Transverse colon (tissue), 4 donors: Measurements from ENCODE around the gene MED13. TPM values are rescaled to one million over a fixed set of nuclear protein-coding genes. Genes with fewer than 3 reads are reported as not detected.
"Not testable (repeated sequence)": the region's sequence is repeated elsewhere in the genome, so short reads cannot be mapped to it uniquely, and the experiment has no call there.

ENCODE experiments used
- DNase-seq: peaks from one replicate; pipeline ENCODE4 v3.0.0-alpha.2; 2019
- H3K27ac ChIP-seq, 4 donors: fragments of 200-600 bp; sonication (generic); 2 replicates each; pipeline ENCODE4 v1.5.1; 2016 to 2018; ENCODE audit warnings: inconsistent platforms in 4 of 4
- H3K27me3 ChIP-seq: fragments of 200-600 bp; sonication (generic); 2 replicates; pipeline ENCODE4 v1.5.1; 2017; ENCODE audit warnings: inconsistent platforms
- H3K36me3 ChIP-seq, 4 donors: fragments of 200-600 bp; sonication (generic); 2 replicates each; pipeline ENCODE4 v1.5.1; 2017 to 2019; ENCODE audit warnings: inconsistent platforms in 4 of 4
- H3K4me1 ChIP-seq, 4 donors: fragments of 200-600 bp; sonication (generic); 2 replicates each; pipeline ENCODE4 v1.5.1; 2017 to 2020; ENCODE audit warnings: inconsistent platforms in 4 of 4
- H3K4me3 ChIP-seq, 4 donors: fragments of 200-600 bp; sonication (generic); 1 replicate in 1 of 4; 2 replicates in 3 of 4; pipeline versions ENCODE4 v1.5.1 to v1.6.1; 2017 to 2019; ENCODE audit warnings: inconsistent platforms in 4 of 4
- H3K9me3 ChIP-seq, 2 donors: fragments of 200-600 bp; sonication (generic); 2 replicates each; pipeline ENCODE4 v1.5.1; 2017 to 2019; ENCODE audit warnings: inconsistent platforms in 2 of 2
- EP300 ChIP-seq: sonication (generic); formaldehyde crosslinking; IDR thresholded peaks from one replicate; pipeline ENCODE4 v1.6.1; 2017; ENCODE audit warnings: antibody characterized with exemption, low read depth
- POLR2A ChIP-seq: fragments of 450-650 bp; IDR thresholded peaks from one replicate; pipeline ENCODE4 v1.6.1; 2016; ENCODE audit warnings: antibody characterized with exemption, mild to moderate bottlenecking, moderate library complexity
- POLR2AphosphoS5 ChIP-seq, 3 donors: sonication (generic); formaldehyde crosslinking; IDR thresholded peaks; one replicate each; pipeline ENCODE4 v1.6.1; 2016; ENCODE audit warnings: antibody characterized with exemption in 3 of 3
- WGBS, 2 donors: methylation state at CpG; one replicate each; pipeline ENCODE4 v1.1.5; 2018; ENCODE audit warnings: low coverage in 1 of 2; 5-methylcytosine and 5-hydroxymethylcytosine counted together
- in situ Hi-C, 4 donors: fragments of 200-750 bp; cut with MboI; loops; one replicate each; pipeline versions ENCODE4 v1.15.0 to v1.15.1; 2017; ENCODE audit warnings: low sequenced_read_pairs in 3 of 4, low pct_ligation_motif_present in 1 of 4, low pct_unique_long_range_greater_than_20kb in 1 of 4
- intact Hi-C: fragments of 100-400 bp; cut with DNase I; formaldehyde crosslinking; loops from one replicate; pipeline ENCODE4 v1.15.1; 2023; ENCODE audit warnings: low total_unique reads
- total RNA-seq, 4 donors: library from RNA; depleted of rRNA; stranded (reverse); fragments of >200 nt; gene quantifications; one replicate each; pipeline ENCODE4 v1.1.0, GENCODE V29; 2016
- TF ChIP-seq, protein P1 (sequence below), 5 experiments: fragments of 200-600 bp in 3 of 5; fragments of 450-650 bp in 2 of 5; sonication (generic) in 3 of 5; IDR thresholded peaks; 1 replicate in 2 of 5; 2 replicates in 3 of 5; pipeline ENCODE4 v1.5.1; 2016 to 2017; ENCODE audit warnings: antibody characterized with exemption in 5 of 5, inconsistent platforms in 3 of 5, mild to moderate bottlenecking in 2 of 5, moderate library complexity in 1 of 5

Gene MED13
- total RNA-seq, 4 donors from 2014 or later = 75.0 to 131 (median 105) TPM

DNA sequence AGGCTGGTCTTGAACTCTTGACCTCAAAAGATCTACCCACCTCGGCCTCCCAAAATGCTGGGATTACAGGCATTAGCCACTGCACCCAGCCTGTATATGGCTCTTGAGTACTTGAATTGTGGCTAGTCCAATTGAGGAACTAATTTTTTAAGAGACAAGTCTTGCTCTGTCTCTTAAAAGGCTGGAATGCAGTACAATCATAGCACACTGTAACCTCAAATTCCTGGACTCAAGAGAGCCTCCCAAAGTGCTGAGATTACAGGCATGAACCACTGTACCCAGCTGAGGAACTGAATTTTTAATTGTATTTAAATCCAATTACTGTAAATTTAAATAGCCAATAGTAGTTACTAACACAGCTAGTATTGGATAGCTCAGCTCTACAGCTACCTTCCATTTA lies 50.6 kb downstream of the MED13 start:
- DNase-seq = no peak
- Histone ChIP-seq H3K27me3 (no peaks in the 10 kb centered on the region), H3K4me3 (no peak overlapping the region), H3K27ac (no peak overlapping the region), H3K4me1 (no peaks in the 10 kb centered on the region), H3K9me3 (no peaks in the 10 kb centered on the region), H3K36me3 (peaks cover 0 to 33% (median 10%) of the 10 kb centered on the region in 4 donors)
- intact Hi-C loops (no loop called here), in situ Hi-C loops (no loop called here)
- 100% methylated on average over 1 of the region's 1 CpG for WGBS, 2 donors
- TF ChIP-seq, protein P1, sequence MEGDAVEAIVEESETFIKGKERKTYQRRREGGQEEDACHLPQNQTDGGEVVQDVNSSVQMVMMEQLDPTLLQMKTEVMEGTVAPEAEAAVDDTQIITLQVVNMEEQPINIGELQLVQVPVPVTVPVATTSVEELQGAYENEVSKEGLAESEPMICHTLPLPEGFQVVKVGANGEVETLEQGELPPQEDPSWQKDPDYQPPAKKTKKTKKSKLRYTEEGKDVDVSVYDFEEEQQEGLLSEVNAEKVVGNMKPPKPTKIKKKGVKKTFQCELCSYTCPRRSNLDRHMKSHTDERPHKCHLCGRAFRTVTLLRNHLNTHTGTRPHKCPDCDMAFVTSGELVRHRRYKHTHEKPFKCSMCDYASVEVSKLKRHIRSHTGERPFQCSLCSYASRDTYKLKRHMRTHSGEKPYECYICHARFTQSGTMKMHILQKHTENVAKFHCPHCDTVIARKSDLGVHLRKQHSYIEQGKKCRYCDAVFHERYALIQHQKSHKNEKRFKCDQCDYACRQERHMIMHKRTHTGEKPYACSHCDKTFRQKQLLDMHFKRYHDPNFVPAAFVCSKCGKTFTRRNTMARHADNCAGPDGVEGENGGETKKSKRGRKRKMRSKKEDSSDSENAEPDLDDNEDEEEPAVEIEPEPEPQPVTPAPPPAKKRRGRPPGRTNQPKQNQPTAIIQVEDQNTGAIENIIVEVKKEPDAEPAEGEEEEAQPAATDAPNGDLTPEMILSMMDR (IDR thresholded peaks at IDR 0.05) = no peak
- TF ChIP-seq EP300 = no peak
- no peak for TF ChIP-seq POLR2A
- no peak for TF ChIP-seq POLR2AphosphoS5 (IDR thresholded peaks at IDR 0.05)

DNA sequence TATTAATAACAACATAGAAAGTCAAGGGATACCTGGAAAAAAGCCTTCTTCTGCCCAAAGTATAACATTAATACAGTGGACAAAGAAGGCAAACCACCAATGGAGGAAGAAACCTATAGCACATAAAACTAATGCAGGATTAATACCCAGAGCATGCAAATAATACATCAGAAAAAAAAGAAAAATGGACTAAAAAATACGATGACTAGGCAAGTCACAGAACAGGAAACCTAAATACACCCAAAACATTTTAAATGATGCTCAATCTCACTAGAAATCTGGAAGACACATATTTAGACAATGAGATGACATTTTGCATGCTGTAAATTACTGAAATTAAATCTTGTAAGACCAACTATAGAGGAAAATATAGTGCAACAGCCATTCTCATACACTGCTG lies 55.9 kb downstream of the MED13 start:
- DNase-seq = no peak
- Histone ChIP-seq H3K27ac (no peak overlapping the region), H3K4me3 (no peak overlapping the region), H3K27me3 (no peaks in the 10 kb centered on the region), H3K9me3 (no peaks in the 10 kb centered on the region), H3K4me1 (peaks cover 0 to 4% (median 0%) of the 10 kb centered on the region in 4 donors), H3K36me3 (peaks cover 0 to 34% (median 10%) of the 10 kb centered on the region in 4 donors)
- TF ChIP-seq POLR2A = no peak
- TF ChIP-seq POLR2AphosphoS5 (IDR thresholded peaks at IDR 0.05) = no peak
- TF ChIP-seq EP300 = no peak
- TF ChIP-seq, protein P1 (IDR thresholded peaks at IDR 0.05) = no peak
- 73% methylated on average over 1 of the region's 1 CpG for WGBS, 2 donors
- in situ Hi-C loops (no loop called here), intact Hi-C loops (no loop called here)

- no peak for DNase-seq
- H3K9me3 ChIP-seq = no peaks in the 10 kb centered on the region
- H3K27me3 ChIP-seq = no peaks in the 10 kb centered on the region
- in situ Hi-C loops = no loop called here
- H3K36me3 ChIP-seq = peaks cover 0 to 37% (median 12%) of the 10 kb centered on the region in 4 donors
- no peak overlapping the region for H3K4me3 ChIP-seq
- no peak overlapping the region for H3K27ac ChIP-seq
- no peak for TF ChIP-seq POLR2AphosphoS5 (IDR thresholded peaks at IDR 0.05)
- no peak for TF ChIP-seq POLR2A
- no peak for TF ChIP-seq EP300
- TF ChIP-seq, protein P1 (IDR thresholded peaks at IDR 0.05) = no peak
- 83 to 86% methylated on average over 3 to 5 of the region's 5 CpGs for WGBS, 2 donors
- intact Hi-C loops = no loop called here
- peaks cover 0 to 4% (median 0%) of the 10 kb centered on the region in 4 donors for H3K4me1 ChIP-seq
Observed at GRCh38 chr17:62008294-62008693, 56.8 kb downstream of the MED13 start.

DNA sequence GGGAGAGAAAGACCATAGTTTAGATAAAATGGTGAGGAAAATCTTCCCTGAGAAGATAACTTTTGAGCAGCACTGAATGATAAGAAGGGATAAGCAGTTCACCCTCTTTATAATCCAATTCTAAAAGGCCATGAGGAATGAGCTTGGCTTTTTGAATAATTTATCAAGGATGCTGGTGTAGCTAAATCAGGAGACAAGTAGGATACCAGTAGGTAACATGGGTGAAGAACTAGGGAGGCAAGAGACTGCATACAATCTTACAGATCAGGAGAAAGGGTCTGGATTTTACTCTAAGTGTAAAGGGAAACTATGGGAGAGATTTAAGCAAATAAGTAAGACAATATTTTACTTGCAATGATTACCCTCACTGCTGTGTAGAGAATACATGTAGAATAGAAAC lies 60.7 kb downstream of the MED13 start:
- no peaks in the 10 kb centered on the region for H3K27me3 ChIP-seq
- H3K4me1 ChIP-seq = peaks cover 0 to 4% (median 0%) of the 10 kb centered on the region in 4 donors
- no peak overlapping the region for H3K4me3 ChIP-seq
- no peak overlapping the region for H3K27ac ChIP-seq
- intact Hi-C loops (no loop called here), in situ Hi-C loops (no loop called here)
- H3K36me3 ChIP-seq = peaks cover 0 to 12% (median 3%) of the 10 kb centered on the region in 4 donors
- TF ChIP-seq, protein P1 (IDR thresholded peaks at IDR 0.05) = no peak
- TF ChIP-seq POLR2A (no peak), EP300 (no peak), POLR2AphosphoS5 (IDR thresholded peaks at IDR 0.05) (no peak)
- no peaks in the 10 kb centered on the region for H3K9me3 ChIP-seq
- DNase-seq = no peak

GRCh38 chr17:62003141-62003540 lies 61.9 kb downstream of the MED13 start:
- intact Hi-C loops = not testable (repeated sequence)

More at GRCh38 chr17:62003141-62003540, 61.9 kb downstream of the MED13 start:
- H3K4me1 ChIP-seq, H3K27me3 ChIP-seq, H3K27ac ChIP-seq, DNase-seq, H3K9me3 ChIP-seq, H3K4me3 ChIP-seq, in situ Hi-C loops, H3K36me3 ChIP-seq: not testable (repeated sequence)
- 96% methylated on average over 3 of the region's 3 CpGs; no CpG with 5 or more reads in 1 of the 2 donors for WGBS, 2 donors
